Measurements from ENCODE around the gene MRC1. TPM values are rescaled to one million over a fixed set of nuclear protein-coding genes. Genes with fewer than 3 reads are reported as not detected.
"Not testable (repeated sequence)": the region's sequence is repeated elsewhere in the genome, so short reads cannot be mapped to it uniquely, and the experiment has no call there.

MRC1 gene
- total RNA-seq, 1 donor from 2014 or later = 201 TPM

DNA sequence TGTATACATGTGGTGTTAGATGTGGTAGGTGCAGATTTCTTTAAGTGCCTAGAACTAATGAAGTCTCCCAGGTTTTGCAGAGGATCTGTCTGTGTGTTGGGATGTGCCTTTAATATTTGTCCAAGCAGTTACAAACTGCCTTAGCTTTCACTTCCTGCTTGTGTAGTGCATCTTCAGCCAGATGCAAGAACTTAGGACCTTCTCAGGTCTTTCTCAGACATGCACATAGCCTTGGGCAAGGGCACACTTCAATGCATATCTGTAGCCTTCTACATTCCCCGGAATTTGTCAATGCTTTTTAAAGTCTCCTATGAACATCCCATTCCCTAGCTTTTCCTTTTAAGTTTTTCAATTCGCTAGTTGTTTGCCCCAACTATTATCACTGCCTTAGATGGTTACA lies 95.4 kb downstream of the MRC1 start:
- DNase-seq (ENCODE audit: low read depth in 2 of 2) = no peak

DNA sequence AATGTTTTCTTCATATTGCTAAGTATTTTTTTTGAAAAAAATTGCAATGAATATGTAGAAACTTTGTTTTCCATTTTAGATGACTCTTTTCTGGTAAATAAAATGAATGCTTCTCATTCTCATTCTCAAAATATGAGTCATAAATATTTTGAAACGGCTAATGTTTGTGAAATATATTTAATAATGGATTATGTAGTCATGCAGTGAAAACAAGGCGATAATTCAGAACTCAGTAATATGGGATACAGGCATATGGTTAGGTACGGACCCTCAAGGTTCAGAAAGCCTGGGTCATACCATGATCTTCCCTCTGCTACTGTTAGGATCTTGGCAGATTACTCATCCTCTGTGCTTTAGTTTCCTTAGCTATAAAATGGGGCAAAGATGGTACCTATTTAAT lies 96.3 kb downstream of the MRC1 start:
- DNase-seq (ENCODE audit: low read depth in 2 of 2) = no peak

DNA sequence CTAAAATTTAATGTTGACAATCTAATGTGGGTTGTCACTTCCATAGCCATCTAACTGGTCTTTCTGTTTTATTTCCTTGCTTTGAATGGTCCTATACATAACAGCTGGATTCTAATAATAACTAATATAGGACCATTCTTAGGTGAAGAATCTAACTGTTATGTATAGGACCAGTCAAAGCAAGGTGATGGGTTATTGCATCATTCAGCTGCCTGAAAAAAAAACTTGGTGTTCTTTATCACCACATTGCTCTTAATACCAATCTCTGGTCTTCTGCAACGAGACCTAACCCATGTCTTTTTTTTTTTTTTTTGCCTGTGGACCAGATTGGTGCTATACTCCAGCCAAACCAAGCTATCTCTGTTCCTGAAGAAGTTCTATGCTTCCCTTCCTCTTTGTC lies 96.9 kb downstream of the MRC1 start:
- no peak for DNase-seq (ENCODE audit: low read depth in 2 of 2)

DNA sequence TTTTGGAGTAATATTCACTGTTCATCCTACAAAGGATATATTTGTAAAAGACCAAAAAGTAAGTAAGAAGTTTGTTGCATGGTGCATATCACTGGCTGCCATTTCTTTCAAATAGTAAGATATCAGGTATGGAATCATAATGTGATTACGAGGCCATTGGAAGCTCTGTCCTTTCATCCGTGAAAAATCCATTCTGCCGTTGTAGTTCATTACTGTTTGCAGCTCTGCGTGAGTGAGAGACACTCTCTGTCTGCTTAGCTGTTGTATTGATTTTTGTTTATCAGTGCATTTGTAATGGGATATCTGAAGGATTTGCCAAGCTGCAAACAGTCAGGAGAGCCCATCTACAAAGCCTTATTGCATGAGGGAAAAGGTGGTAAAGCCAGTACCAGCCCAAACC lies 98.5 kb downstream of the MRC1 start:
- DNase-seq (ENCODE audit: low read depth in 2 of 2) = no peak

DNA sequence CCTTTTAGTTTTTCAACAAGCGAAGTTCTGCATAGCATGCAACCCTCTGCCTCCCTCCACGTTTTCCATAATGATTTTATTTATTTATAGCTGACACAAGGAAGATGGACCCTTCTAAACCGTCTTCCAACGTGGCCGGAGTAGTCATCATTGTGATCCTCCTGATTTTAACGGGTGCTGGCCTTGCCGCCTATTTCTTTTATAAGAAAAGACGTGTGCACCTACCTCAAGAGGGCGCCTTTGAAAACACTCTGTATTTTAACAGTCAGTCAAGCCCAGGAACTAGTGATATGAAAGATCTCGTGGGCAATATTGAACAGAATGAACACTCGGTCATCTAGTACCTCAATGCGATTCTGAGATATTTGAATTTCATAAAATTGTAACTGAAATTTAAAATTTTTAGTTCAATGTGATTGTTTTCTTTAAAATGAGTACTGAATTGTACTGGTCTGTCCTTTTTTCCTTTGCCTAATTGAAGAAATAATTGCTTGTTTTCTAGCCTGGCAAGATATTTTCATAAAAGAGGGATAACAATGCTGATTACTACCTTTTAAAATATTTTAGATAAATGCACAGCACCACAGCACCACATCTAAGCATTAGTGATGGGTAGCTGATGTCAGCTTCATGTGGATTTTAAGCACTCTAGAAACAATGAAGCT lies 101.1 kb downstream of the MRC1 start:
- peak; percentile 38 to 55 for DNase-seq (ENCODE audit: low read depth in 2 of 2)

GRCh38 chr10:17912754-17913153 lies 103.6 kb downstream of the MRC1 start:
- no peak for DNase-seq (ENCODE audit: low read depth in 2 of 2)

DNA sequence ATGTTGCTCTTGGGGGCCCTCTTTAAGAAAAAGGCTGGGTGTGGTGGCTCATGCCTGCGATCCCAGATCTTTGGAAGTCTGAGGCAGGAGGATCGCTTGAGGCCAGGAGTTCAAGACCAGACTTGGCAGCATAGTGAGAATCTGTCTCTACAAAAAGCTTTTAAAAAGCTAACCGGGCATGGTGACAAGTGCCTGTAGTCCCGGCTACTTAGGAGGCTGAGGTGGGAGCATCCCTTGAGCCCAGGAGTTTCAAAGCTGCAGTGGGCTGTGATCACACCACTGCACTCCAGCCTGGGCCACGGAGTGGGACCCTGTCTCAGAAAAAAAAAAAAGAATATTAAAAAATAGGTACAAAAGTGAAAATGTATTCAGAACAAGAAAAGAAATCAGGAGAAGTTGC lies 104.5 kb downstream of the MRC1 start:
- DNase-seq (ENCODE audit: low read depth in 2 of 2) = no peak

DNA sequence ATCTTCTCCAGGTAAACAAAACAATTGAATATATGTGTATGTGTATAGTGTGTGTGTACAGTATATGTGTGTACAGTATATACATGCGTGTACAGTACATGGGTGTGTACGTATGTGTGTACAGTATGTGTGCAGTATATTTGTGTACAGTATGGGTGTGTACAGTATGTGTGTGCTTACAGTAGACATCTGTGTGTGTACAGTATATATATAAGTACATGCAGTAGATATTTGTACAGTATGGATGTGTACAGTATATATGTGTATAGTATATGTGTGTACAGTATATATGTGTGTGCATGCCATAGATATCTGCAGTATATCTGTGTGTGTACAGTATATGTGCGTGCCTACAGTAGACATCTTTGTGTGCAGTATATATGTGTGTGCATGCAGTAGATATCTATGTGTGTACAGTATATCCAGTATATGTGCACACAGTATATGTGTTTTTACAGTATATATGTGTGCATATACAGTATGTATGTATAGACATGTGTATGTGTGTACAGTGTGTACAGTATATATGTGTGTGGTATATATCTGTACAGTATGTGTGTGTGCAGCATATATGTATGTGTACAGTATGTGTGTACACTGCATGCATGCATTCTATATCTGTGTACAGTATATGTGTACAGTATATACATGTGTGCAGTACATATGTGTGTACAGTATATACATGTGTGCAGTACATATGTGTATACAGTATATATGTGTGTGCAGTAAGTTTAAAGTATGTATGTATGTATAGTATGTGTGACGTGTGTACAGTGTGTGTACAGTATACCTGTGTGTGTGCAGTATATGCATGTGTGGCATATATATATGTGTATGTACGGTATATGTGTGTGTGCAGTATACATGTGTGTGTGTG lies 105.3 kb downstream of the MRC1 start:
- no peak for DNase-seq (ENCODE audit: low read depth in 2 of 2)

DNA sequence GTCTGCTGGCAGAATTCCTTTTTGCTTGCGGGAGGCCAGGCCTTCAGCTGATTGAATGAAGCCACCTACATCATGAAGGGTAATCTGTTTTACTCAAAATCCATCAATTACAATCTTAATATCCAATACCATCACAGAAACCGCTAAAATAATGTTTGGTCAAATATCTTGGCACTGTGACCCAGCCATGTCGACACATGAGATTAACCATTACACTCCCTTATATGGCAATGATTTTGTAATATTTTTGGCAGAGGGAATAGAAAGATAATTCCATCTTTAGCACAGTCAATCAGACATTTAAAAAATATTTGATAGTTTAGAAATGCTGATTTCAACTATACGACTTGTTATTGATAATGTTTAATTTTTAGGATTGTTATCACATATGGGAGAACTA lies 106.0 kb downstream of the MRC1 start:
- no peak for DNase-seq (ENCODE audit: low read depth in 2 of 2)

DNA sequence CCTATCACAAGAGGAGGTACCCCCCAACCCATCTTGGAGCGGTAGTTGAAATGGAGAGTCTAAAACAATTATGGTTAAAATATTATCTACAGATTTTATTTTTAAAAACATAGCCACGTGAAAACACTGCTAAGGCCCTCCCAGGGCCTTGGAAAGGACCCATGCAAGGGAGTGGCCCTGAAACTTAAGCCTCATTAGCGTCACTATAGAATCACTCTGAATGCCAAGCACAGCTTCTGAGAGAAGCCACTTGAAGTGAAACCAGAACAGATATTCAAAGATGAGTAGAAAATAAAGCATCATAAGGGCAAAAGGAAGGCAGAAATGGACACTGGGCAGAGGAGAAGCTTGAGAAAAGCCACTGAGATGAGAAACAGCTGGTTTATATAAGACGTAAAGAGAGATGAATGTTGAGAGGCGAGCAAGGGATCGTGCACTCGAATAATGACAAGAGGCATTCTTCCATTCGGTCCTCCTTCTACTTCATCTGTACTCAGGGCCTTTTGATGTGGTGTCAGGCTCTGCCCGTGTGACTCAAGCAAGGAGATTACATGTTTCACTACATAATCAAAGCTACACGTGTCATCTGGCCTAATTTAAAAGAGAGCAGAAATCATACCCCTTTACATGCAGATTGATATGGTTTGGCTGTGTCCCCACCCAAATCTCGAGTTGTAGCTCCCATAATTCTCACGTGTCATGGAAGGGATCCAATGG lies 109.2 kb downstream of the MRC1 start:
- no peak for DNase-seq (ENCODE audit: low read depth in 2 of 2)

DNA sequence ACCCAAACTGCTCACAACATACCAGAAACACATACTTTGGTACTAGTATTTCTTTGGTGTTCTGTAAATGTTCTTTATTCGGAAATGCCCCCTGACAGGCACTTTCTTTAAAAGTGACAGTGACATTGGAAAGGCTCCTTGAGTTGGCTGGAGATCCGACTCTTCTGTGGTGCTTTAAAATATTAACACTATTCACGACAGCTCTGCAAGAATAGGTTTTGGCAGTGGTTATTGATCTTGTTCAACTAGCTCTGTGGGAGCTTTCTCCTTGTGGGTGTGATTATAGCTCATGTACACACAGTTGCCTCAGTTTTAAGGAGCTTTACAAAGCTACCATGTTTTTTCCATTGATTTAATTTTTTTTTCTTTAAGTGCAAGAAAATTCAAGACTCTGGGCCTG lies 112.2 kb downstream of the MRC1 start:
- DNase-seq (ENCODE audit: low read depth in 2 of 2) = no peak

DNA sequence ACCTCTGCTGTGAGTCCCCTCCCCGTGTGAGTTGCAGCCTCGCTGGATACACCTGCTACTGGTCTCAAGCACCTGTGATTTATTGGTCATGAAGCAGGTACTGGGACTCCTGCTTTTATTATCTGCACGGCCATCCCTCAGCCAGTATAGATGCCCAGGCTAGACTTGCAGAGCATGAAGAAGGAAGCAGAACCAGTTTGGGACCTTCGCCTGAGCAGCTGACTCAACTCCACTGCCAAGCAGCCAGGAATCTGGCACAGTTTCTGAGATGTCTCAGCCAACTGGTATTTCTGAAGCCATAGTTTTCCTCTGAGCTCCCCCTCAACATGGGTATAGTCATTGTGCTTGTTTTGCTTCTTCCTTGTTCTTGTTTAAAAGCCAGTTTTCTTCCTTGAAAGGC lies 114.6 kb downstream of the MRC1 start:
- DNase-seq (ENCODE audit: low read depth in 2 of 2) = peak in 1 of 2 donors; percentile 6

GRCh38 chr10:17943033-17943745 lies 134.0 kb downstream of the MRC1 start:
- no peak for DNase-seq (ENCODE audit: low read depth in 2 of 2)

DNA sequence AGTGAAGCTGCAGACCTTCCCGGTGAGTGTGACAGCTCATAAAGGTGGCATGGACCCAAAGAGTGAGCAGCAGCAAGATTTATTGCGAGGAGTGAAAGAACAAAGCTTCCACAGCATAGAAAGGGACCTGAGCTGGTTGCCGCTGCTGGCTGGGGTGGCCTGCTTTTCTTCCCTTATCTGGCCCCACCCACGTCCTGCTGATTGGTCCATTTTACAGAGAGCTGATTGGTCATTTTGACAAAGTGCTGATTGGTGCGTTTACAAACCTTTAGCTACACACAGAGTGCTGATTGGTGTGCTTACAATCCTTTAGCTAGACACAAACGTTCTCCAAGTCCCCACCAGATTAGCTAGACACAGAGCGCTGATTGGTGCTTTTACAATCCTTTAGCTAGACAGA lies 141.1 kb downstream of the MRC1 start:
- DNase-seq (ENCODE audit: low read depth in 2 of 2) = not testable (repeated sequence)

- DNase-seq (ENCODE audit: low read depth in 2 of 2) = no peak
Measured at GRCh38 chr10:17950726-17951125, 141.6 kb downstream of the MRC1 start.

DNA sequence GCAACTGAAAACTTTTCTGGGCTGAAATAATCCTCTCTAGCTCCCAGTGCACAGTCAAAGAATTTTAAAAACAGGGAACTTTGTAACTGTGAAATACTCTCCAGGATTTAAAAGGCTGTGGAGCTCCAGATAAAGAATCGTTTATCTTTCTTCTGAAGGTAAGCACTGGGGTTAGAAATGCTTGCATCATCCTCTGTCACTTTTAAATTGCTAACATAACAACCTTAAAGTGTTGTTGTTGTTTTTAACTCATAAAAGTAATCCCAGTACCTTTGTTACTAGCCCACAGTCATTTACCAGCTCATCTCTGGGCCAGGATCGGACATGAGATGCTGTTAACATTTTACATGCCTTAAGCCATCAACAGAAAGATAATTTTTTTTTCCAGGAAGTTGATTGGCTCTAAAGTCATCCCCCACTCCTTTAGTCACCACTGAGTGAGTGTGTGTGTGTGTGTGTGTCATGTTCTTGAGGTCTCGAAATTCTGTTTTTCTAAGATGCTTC lies 142.8 kb downstream of the MRC1 start, which contains the start of gene SLC39A12:
Gene SLC39A12, plus strand, starts transcription at position 51 of the 504 bp plus-strand sequence. CDS start 1,359 bp downstream, outside the sequence.
- DNase-seq (ENCODE audit: low read depth in 2 of 2) = no peak

DNA sequence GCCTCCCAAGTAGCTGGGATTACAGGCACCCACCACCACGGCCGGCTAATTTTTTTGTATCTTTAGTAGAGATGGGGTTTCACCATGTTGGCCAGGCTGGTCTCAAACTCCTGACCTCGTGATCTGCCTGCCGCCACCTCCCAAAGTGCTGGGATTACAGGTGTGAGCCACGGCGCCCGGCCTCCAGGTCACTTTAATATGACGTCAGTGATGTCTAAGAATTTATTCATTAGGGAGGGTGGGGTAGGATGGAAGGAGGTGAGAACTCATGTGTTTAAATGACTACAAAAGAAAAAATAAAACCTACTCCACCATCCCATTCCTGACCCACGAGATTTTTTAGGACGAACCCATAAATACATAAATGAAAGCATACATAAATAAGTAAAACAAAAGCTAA lies 145.2 kb downstream of the MRC1 start:
- DNase-seq (ENCODE audit: low read depth in 2 of 2) = not testable (repeated sequence)

GRCh38 chr10:17954861-17955260 lies 145.7 kb downstream of the MRC1 start:
- no peak for DNase-seq (ENCODE audit: low read depth in 2 of 2)

- no peak for DNase-seq (ENCODE audit: low read depth in 2 of 2)
Measured at GRCh38 chr10:17958049-17958448, 148.9 kb downstream of the MRC1 start.

GRCh38 chr10:17959870-17960269 lies 150.7 kb downstream of the MRC1 start:
- no peak for DNase-seq (ENCODE audit: low read depth in 2 of 2)

Measured in lung microvascular endothelial cell (primary cell).